GM12875 (cell line): ENCODE data around the gene TOMM5.
"Not testable (repeated sequence)": the region's sequence is repeated elsewhere in the genome, so short reads cannot be mapped to it uniquely, and the experiment has no call there.

Experiments
- H3K4me3 ChIP-seq: one replicate; pipeline ENCODE4 v1.5.1; 2011; ENCODE audit warnings: low read depth, low read length, control low read depth
- TF ChIP-seq, protein P1 (sequence below): IDR thresholded peaks from 2 replicates; pipeline ENCODE4 v1.5.1; 2011; ENCODE audit warnings: low read depth, mild to moderate bottlenecking, control low read depth, inconsistent platforms, low read length, moderate library complexity, borderline replicate concordance; ENCODE audit not compliant: insufficient read depth

The TOMM5 gene

DNA sequence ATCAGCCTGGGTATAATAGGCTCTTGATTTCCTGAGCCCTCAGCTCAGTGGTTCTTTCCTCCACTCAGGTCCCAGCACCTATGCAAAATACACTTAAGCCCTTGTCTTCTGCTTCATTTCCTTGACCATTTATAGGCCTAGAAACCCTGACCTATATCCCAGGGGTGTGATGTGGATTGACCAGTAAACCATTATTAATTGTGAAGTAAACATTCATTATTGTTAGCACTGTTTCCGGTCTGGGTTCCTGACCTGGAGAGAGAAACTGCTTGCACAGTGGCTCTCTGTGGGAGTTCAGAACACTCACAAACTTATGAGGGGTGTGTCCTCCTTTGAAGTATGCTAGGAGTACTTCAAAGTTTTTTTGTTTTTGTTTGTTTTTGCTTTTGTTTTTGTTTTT is 19.6 kb upstream of the TOMM5 start:
- TF ChIP-seq, protein P1, sequence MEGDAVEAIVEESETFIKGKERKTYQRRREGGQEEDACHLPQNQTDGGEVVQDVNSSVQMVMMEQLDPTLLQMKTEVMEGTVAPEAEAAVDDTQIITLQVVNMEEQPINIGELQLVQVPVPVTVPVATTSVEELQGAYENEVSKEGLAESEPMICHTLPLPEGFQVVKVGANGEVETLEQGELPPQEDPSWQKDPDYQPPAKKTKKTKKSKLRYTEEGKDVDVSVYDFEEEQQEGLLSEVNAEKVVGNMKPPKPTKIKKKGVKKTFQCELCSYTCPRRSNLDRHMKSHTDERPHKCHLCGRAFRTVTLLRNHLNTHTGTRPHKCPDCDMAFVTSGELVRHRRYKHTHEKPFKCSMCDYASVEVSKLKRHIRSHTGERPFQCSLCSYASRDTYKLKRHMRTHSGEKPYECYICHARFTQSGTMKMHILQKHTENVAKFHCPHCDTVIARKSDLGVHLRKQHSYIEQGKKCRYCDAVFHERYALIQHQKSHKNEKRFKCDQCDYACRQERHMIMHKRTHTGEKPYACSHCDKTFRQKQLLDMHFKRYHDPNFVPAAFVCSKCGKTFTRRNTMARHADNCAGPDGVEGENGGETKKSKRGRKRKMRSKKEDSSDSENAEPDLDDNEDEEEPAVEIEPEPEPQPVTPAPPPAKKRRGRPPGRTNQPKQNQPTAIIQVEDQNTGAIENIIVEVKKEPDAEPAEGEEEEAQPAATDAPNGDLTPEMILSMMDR, result no peak

DNA sequence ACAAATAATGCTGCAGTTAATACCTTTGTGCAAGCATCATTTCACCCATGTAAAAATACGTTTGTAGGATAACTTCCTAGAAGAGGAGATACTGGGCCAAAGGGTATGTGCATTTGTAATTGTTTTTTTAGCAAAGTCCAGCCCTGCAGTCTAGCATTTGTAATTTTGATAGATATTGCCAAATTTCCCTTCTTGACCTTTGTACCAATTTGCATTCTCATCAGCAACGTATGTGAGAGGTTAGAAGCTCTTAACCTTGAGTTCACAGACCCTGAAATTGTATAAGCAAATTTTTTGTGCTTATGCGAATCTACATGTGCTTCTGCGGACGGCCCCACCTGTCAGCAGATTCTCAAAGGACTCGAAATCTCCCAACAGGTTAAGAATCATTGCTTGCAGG is 18.6 kb upstream of the TOMM5 start:
- TF ChIP-seq, protein P1, result no peak
- H3K4me3 ChIP-seq, result no peak overlapping the region

More for the DNA sequence above, 19.6 kb upstream of the TOMM5 start:
- H3K4me3 ChIP-seq, result no peak overlapping the region

DNA sequence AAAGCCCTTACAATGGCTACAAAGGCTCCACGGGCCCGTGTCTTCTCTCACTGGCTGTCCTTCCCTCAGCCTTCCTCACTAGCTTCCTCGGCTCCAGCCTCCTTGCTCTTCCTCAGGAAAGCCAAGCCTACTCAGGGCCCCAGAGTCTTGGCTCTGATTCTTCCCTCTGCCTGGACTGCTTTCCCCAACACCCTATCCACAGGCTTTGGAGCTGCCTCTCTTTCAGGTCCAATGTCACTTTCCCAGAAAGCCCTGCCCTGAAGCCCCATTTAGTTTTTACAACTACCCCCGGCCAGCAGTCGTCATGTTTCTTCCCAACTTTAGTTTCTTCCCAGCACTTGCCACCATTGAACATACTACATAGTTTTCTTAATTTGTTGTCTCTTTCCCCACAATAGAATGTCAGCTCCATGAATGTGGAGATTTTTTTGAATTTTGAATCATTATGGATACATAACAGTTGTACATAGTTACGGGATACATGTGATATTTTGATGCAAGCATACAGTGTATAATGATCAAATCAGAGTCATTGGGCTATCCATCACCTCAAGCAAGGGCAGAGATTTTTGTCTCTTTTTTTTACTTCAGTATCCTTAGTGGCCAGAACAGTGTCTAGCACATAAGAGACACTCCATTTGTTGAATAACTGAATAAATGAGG is 17.5 kb upstream of the TOMM5 start:
- TF ChIP-seq, protein P1, result no peak
- no peak overlapping the region for H3K4me3 ChIP-seq

DNA sequence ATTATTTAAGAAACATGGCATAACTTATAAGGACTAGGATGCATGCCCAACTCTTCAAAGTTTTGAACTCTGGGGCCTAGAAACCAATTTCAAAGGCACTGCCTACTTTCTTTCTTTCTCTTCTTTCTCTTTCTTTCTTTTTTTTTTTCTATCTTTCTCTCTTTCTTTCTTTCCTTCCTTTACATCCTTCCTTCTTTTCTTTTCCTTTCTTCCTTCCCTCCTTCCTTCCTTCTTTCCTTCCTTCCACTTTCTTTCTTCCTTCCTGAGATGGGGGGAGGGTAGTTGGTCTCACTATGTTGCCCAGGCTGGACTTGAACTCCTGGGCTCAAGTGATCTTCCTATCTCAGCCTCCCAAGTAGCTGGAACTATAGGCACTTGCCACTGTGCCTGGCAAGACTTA is 15.9 kb upstream of the TOMM5 start:
- H3K4me3 ChIP-seq, result no peak overlapping the region
- TF ChIP-seq, protein P1, result no peak

DNA sequence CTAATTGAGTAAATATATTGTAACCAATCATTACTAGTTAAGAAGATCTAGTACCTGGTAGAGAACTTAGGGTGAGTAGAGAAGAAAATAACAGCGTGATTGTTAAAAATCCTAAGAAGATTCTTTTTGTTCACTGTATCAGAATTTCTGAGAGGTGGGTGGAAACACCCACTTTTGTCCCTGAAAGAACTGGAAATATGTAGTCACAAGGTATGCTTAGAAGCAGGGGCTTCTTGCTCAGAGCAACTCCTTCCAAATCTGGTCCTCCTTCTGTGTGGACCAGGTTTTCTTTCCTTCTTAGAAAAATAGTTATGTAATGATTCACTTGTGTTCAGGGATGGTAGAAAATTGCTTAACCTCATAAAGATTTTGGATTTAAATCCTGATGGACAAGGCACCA is 11.9 kb upstream of the TOMM5 start:
- TF ChIP-seq, protein P1, result no peak
- H3K4me3 ChIP-seq, result no peak overlapping the region

DNA sequence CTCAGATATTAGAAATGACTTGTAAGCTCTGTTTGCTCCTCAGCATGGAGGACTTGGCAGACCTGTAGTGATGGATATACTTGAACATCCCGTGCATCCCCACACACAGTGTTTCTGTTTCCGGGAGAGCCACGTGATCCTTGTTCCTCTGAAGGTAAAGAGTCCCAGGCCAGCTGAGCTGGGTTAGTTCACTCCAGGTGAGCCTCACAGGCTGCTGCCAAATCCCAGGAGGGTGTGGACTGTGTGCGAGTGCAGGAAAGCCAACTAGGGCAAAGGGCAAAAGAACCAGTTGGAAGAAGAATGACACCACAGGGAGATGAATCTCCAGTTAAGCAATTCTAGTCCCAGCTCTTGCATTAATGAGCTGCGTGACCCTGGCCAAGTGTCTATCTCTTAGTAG is 10.4 kb upstream of the TOMM5 start:
- TF ChIP-seq, protein P1, result no peak
- no peak overlapping the region for H3K4me3 ChIP-seq

DNA sequence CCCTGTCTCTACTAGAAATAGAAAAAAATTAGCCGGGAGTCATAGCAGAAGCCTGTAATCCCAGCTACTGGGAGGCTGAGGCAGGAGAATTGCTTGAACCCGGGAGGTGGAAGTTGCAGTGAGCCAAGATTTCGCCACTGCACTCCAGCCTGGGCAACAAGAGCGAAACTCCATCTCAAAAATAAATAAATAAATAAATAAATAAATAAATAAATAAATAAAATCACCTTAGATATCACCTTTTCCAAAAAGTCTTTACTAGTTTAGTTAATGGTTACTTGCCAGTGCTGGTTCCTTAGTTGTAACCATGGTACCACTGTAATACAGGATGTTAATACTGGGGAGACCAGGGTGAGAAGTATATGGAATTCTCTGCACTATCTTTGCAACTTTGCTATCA is 9.7 kb upstream of the TOMM5 start:
- H3K4me3 ChIP-seq, result not testable (repeated sequence)

DNA sequence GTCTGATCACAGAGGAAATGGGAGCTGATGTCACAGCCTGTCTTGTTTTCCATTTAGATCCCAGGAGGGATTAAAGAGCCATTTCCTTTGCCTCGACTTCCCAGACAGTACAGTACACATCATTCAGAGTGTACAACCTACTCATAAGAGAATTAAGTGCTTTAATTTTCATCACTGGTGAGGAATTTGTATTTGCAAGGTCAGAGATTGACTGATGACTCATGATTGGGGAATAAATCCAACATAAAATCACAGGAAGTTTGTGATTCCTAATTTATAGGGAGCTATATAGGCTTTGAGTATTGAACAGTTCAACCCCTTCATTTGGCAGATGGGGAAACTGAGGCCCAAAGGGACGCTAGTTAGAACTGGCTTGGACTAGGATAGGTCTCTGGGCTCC is 4.1 kb upstream of the TOMM5 start:
- TF ChIP-seq, protein P1, result no peak
- no peak overlapping the region for H3K4me3 ChIP-seq
